Calu3 (cell line): ENCODE data around the gene C1QC. TPM values are rescaled to one million over a fixed set of nuclear protein-coding genes. Genes with fewer than 3 reads are reported as not detected.

Source experiments
- BruUV-seq: library from RNA; stranded (reverse); fragments of 400-500 nt; replicated peaks from 2 replicates; lab custom pipeline; 2021; lab: Mats Ljungman, UMichigan
- CTCF ChIA-PET: fragments of 300-600 bp; sonication (Branson Sonifier 250); formaldehyde crosslinking; loops from one replicate; lab custom pipeline; 2022; ENCODE audit warnings: antibody characterized with exemption; lab: Charles Lee
- DNase-seq: peaks from one replicate; pipeline ENCODE4 v3.0.0; 2022
- H3K27ac Mint-ChIP-seq: one replicate; pipeline ENCODE4 v1.8.0; 2022; ENCODE audit warnings: mixed read lengths; ENCODE audit not compliant: unreplicated experiment
- H3K27me3 Mint-ChIP-seq: one replicate; pipeline ENCODE4 v1.8.0; 2022; ENCODE audit warnings: mixed read lengths; ENCODE audit not compliant: unreplicated experiment
- H3K36me3 Mint-ChIP-seq: one replicate; pipeline ENCODE4 v1.8.0; 2022; ENCODE audit warnings: mild to moderate bottlenecking, moderate library complexity, mixed read lengths; ENCODE audit not compliant: insufficient read depth, unreplicated experiment
- H3K4me1 Mint-ChIP-seq: one replicate; pipeline ENCODE4 v1.8.0; 2022; ENCODE audit warnings: mild to moderate bottlenecking, low read depth, mixed read lengths; ENCODE audit not compliant: unreplicated experiment
- H3K4me3 Mint-ChIP-seq: one replicate; pipeline ENCODE4 v1.8.0; 2022; ENCODE audit warnings: mild to moderate bottlenecking, low read depth, moderate library complexity, mixed read lengths; ENCODE audit not compliant: unreplicated experiment
- H3K9me3 Mint-ChIP-seq: one replicate; pipeline ENCODE4 v1.8.0; 2022; ENCODE audit warnings: low read depth, mixed read lengths; ENCODE audit not compliant: unreplicated experiment
- CTCF ChIP-seq: fragments of 200-600 bp; IDR thresholded peaks from one replicate; pipeline ENCODE4 v1.8.0; 2022; ENCODE audit warnings: antibody characterized with exemption; ENCODE audit not compliant: unreplicated experiment
- intact Hi-C: fragments of 100-400 bp; cut with micrococcal nuclease; formaldehyde crosslinking; loops from one replicate; pipeline ENCODE4 v1.10.0; 2022; ENCODE audit not compliant: unreplicated experiment
- total RNA-seq: library from RNA; stranded (reverse); gene quantifications from 2 replicates; pipeline ENCODE4 v1.2.3, GENCODE V29; 2022

The C1QC gene
- total RNA-seq, 1 experiment from 2014 or later: not detected

GRCh38 chr1:22601610-22602009, 41.8 kb upstream of the C1QC start:
- no peak for TF ChIP-seq CTCF
- no peak for DNase-seq
- Mint-ChIP-seq H3K27me3 (peaks cover 90% of the 10 kb centered on the region), H3K4me1 (no peaks in the 10 kb centered on the region), H3K36me3 (no peaks in the 10 kb centered on the region), H3K27ac (no peak overlapping the region), H3K4me3 (no peak overlapping the region), H3K9me3 (no peaks in the 10 kb centered on the region)
- CTCF ChIA-PET: no interaction called here
- intact Hi-C loops: no loop called here
- BruUV-seq: no TSS peak

GRCh38 chr1:22602060-22602740, 41.2 kb upstream of the C1QC start:
- CTCF ChIA-PET: no interaction called here
- TF ChIP-seq CTCF: no peak
- Mint-ChIP-seq H3K4me1 (no peaks in the 10 kb centered on the region), H3K36me3 (no peaks in the 10 kb centered on the region), H3K27me3 (peaks cover 90% of the 10 kb centered on the region), H3K27ac (no peak overlapping the region), H3K9me3 (no peaks in the 10 kb centered on the region), H3K4me3 (no peak overlapping the region)
- intact Hi-C loops: no loop called here
- no TSS peak for BruUV-seq
- DNase-seq: no peak

GRCh38 chr1:22606161-22606560, 37.3 kb upstream of the C1QC start:
- no peak for TF ChIP-seq CTCF
- no peaks in the 10 kb centered on the region for H3K4me1 Mint-ChIP-seq
- intact Hi-C loops: no loop called here
- no peak overlapping the region for H3K4me3 Mint-ChIP-seq
- CTCF ChIA-PET: no interaction called here
- H3K27ac Mint-ChIP-seq: no peak overlapping the region
- H3K27me3 Mint-ChIP-seq: peaks cover 90% of the 10 kb centered on the region
- BruUV-seq: no TSS peak
- H3K9me3 Mint-ChIP-seq: no peaks in the 10 kb centered on the region
- no peak for DNase-seq
- no peaks in the 10 kb centered on the region for H3K36me3 Mint-ChIP-seq

- Mint-ChIP-seq H3K9me3 (no peaks in the 10 kb centered on the region), H3K27me3 (peaks cover 98% of the 10 kb centered on the region), H3K4me1 (no peaks in the 10 kb centered on the region), H3K27ac (no peak overlapping the region), H3K36me3 (no peaks in the 10 kb centered on the region), H3K4me3 (no peak overlapping the region)
- intact Hi-C loops: no loop called here
- CTCF ChIA-PET: no interaction called here
- no peak for DNase-seq
- TF ChIP-seq CTCF: no peak
- BruUV-seq: no TSS peak
Measured at GRCh38 chr1:22607154-22607553, 36.3 kb upstream of the C1QC start.
